Activated CD4-positive, alpha-beta T cell treated with anti-CD3 and anti-CD28 coated beads, Interleukin-2, Interleukin-6, amounts not matched to agents 100 ng/mL and 50 ng/mL, durations not matched to agents 16 hours and 8 hours (primary cell): Measurements from ENCODE around the gene DYSF.

Source experiments
- DNase-seq: peaks from one replicate; pipeline ENCODE4 v3.0.0-alpha.2; 2020

DYSF gene

DNA sequence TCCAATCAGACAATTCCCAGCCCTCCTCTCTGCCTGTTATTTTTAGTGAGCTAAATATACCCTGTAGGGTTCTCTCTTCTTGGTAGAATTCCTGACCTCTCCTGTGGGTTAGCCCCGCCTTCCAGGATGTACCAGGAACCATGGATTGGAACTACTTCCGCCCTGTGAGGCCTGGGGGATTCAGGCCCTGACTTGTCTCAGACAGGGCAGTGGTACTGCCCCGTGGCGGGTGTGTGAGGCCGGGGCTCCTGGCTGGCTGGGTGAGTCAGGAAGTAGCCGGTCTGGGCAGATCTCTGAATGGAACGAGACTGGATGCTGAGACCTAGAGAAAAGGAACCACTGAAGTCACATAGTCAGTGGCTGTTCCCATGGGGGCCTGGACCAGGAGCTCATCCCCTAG, 50.5 kb downstream of the DYSF start:
- no peak for DNase-seq

DNA sequence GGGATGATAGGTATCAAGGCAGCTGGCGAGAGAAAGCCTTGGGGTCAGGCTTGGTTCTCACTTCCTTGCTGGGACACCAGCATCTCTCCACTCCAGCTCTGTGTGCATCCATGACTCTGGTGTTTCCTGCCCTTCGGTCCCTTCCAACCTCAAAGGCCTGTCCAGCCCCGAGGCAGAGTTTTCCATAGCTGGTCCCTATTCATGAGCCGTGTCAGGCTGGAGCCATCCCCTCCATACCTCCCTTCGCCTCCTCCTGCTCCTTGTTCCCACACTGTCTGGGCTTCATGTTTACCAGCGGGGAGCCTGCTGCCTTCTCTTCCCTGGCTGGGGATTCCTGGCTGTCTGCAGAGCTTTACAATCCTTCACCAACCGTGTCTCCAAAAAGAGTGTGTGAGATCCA, 51.2 kb downstream of the DYSF start:
- no peak for DNase-seq

DNA sequence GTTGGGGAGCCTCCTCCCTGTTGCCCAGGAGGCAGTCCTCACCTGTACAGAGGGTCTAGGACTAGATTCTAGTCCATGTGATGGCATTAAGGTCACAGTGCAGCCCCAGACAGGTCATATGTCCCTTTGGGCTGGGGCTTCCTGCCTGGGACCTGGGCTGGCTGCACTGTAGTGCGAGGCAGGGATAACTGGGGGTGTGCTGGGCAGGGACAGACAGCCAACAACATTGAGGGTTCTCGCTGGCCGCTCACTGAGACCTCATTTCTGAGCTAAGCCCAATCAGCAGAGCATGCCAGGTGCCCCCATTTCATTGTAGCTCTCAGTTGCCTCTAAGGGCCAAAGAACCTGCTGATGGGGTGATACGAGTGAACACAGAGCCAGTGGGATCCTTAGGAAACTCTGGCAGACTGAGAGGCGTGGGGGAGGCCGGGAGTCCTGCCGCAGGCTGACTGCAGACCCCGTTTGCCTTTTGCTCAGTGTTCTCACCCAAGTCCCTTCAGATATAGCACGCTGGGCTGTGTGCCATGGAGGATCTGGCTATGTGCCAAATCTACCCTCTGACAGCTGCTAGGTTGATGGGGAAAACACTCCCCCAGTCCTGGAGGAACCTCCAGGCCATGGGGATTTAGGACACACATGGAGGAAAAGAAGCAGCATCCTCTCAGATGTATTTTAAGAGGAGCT, 51.9 kb downstream of the DYSF start:
- no peak for DNase-seq

DNA sequence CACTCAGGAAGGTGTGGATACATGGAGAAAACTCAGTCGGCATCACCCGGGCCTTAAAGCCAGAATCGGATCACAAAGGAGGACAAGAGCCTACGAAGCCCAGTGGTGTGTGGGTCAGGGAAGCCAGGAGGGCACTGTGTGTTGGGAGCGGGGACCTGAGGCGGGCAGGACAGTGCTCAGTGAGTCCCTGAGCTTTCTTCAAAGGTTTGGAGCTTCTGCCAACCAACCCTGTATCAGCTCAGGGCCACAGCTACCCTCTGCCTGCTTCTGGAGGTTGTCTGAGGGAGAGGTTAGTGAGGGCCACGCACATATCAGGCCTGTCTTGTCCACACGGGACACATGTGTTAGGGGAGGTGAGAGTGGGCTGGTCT, 52.4 kb downstream of the DYSF start:
- DNase-seq = no peak

DNA sequence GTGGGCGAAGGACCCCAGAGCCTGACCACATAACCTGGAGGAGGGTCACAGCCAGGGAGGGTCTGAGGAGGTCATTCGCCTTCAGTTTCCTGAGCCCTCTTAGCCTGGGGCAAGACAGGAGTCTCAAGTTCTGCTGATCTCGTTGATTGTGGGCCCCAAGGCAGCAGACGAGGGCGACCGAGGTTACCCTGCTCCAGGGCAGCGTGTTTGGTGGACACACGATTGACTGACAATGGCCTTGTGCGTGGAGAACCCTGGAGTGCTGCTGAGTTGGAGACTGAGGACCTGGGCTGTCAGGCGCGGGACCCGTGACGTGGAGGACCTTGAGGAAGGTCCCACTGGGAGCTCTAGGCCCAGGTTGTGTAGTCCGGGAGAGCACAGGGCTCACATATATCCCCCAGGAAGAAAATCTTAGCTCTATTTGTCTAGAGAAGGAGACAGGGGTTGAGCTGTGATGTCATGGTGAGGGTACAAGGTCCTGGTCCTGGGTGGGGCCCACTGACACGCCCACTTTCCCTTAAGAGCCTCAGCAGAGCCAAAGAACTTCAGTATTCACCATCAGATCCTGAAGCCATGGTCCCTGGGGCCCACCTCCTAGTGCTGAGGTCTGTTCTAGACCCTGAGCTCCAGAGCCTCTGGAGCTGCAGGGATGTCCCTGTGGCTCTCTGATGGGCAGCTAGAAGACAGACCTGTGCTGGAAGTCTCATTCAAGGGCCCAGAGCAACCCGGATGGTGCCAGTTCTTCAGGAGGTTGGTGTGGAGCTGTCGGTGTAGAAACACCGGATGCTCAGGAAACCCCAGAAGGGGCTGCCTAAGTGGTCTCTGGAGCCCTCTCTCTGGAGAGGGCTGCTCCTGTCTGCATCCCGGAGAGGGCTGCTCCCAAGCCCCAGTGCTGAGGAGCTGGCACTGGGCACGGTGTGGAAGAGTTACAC, 53.1 kb downstream of the DYSF start:
- no peak for DNase-seq

DNA sequence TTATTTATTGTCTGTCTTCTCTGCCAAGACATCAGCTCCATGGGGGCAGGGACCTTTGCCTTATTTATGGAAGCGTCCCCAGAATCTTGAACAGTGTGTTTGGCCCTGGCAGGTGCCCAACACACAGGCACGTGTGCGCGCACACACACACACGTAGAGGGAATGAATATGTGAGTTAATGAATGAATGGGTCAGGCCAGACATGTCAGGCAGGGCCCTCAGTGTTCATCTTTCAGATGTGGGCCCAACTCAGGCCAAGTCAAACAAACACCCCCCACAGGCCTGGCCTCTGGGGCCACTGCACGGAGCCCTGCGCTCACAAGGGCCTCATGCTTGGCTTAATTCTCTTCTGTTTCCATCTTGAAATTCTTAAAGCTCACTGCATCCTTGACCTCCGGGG, 54.1 kb downstream of the DYSF start:
- no peak for DNase-seq

DNA sequence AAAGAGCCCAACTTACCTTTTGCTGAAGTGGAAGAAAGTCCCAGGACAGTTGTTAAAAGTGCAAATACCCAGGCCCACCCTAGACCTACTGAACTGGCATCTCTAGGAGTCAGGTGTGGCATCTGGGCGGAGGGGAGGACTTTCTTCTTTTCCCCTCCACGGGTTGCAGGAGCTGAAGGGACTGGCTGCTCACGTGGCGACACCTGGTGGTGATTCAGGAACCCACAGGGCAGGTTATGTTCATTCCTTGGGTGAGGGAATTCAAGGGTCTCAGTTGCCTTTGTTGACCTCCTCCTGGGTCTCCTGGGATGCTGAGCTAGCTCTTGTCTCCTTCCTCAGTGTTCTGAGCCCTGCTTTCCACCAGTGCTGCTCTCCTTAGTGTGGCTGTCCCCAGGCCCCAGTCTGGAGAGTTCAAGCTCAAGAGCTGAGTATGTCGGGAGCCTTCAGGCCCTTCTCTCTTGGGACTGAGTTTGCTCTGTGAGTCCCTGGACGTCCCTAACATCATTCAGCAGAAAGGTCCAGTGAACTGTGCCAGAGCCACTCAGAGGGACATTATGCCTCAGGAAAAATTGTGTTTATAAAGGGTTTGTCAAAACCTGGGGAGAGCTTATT, 56.9 kb downstream of the DYSF start:
- peak; percentile 71 for DNase-seq

DNA sequence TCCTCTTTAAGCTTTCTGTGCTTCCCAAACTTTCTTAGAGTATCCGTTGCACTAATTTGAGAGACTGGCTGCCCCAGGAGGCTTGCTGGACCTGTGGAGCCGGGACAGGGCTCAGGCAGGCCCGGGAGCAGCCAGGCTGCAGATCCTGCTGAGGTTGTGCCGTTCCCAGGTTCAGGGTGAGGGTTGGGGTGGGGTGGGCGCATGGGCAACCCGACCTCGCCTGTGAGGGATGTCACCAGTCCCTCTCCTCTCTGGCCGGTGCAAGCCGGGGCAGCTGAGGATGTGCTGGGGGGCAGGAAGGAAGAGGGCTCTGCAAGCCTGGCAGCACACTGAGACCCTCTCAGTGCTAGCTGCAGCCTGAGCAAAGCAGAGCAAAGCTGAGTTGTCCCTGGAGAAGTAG, 57.6 kb downstream of the DYSF start:
- DNase-seq = no peak

DNA sequence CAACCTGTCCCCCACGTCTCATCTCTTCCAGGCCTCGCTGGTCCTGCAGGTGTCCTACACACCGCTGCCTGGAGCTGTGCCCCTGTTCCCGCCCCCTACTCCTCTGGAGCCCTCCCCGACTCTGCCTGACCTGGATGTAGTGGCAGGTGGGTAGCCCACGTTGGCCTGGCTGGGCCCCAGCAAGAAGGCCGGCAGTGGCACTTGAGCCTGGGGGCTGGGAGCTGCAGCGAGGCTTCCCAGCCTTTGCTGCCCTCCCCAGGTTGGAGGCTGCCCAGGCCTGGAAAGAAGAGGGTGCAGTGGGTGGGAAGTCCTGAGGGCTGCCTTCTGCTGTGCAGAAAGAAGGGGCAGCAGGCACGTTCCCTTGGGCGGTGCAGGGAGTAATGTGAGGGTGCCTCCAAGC, 58.4 kb downstream of the DYSF start:
- no peak for DNase-seq

DNA sequence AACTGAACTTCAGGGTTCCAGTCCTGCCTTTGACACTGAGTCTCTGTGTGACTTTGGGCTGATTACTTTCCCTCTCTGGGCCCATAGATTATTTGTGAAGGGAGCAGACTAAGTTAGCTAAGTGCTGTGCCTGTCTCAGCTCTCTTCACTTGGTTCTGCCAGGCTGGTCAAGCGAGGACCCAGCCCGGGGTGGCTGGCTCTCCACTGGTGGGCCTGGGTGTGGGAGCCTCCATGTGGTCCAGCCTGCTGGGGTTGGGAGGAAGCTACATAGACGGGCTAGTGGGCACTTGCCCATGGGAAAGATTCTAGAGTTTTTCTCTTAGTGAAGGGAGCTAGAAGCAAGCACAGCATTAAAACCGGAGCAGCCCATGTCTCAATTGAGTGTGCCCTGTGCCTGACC, 59.0 kb downstream of the DYSF start:
- DNase-seq = no peak

DNA sequence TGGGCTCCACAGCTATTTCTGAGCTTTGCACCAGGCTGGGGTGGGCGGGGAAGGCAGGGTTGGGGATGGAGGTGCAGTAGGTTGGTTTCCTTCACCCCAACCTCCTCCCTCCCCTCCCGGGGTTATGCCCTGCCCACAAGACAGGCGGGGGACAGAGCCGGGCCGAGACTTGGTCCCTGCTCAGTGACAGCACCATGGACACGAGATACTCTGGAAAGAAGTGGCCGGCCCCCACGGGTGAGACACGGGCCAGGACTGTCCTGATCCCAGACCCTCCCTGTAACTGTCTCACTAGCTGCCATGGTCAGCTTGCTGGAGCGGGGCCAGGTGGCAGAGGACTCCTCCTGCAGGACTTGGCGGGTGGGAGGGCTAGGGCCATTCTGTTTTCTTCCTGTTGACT, 59.7 kb downstream of the DYSF start:
- DNase-seq = no peak

DNA sequence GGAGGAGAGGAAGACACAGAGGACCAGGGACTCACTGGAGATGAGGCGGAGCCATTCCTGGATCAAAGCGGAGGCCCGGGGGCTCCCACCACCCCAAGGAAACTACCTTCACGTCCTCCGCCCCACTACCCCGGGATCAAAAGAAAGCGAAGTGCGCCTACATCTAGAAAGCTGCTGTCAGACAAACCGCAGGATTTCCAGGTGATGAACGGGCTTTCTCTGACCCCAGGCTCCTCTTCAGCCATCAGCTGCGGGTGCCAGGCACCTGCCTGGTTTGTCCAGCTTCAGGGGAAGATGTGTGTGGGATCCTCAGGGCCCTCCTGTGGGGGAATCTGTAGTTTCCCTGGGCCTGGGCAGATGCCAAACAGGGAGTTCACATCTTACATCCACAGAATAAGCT, 60.4 kb downstream of the DYSF start:
- DNase-seq = no peak

DNA sequence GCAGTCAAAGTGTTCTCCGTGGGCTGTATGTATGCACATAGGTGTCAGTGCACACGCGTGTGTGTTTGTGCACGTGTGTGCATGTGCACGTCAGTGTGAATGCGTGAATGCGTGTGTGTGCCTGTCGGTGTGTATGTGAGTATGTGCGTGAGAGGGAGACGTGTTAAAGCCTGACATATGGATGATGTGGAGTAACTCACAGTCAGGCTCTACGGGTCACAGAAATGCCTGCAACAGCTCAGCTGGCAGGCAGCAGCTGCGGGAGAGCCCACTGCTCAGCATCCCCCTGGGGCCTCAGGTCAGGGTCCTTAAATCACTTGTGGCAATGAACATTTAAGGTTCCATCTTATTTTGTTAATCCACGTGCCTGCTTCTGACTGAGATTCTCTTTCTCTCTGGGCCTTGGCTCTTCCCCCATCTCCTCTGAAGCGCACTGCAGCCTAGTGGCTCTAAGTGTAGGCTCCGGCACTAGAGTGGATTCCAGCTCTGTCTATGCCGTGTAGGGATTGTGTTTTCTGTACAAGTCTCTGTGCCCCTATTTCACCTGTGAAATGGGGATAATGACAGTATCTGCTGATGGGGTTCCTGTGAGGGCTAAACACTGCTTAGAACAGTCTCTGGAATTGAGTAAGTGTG, 63.0 kb downstream of the DYSF start:
- no peak for DNase-seq

DNA sequence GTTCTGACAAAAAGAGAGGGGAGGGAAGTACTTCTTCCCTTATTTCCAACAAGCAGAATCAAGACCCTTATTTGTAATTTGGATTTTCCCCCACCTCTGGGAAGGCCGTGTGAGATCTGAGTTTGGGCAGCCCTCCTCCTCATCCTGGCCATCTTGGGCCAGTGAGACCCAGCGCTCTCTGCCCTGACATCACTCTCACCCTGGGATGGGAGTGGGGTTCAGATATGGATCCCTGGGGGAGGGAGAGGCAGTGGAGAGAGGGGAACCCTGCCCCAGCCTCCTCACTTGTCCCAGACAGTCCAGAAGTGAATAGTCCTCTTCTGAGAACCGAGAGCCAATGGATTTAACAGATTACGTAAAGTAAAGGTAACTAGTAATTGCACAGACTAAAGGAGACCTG, 64.5 kb downstream of the DYSF start:
- no peak for DNase-seq

DNA sequence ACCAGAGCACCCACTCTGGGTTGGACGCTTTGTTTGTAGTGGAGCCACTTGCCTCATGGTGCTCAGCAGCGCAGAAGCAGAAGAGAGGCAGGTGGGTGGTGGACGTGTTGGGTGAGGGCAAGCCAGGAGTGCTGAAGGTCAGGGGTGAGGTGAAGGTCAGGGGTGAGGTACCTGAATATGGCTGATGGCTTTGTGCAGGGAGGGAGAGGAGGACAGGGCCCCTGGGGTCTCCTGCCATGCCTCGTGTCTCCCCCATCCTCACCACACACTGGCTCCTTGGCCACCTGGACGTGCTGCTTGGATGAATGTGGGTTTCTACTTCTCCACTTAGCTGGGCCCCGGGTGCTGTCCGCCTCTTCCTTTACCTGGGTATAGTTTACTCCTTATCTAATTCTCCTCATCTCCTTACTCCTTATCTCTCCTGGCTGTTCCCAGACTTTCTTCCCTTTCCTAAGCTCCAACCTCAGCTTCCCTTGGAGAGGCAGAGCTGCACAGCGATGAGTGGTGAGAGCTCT, 68.1 kb downstream of the DYSF start:
- DNase-seq = no peak

DNA sequence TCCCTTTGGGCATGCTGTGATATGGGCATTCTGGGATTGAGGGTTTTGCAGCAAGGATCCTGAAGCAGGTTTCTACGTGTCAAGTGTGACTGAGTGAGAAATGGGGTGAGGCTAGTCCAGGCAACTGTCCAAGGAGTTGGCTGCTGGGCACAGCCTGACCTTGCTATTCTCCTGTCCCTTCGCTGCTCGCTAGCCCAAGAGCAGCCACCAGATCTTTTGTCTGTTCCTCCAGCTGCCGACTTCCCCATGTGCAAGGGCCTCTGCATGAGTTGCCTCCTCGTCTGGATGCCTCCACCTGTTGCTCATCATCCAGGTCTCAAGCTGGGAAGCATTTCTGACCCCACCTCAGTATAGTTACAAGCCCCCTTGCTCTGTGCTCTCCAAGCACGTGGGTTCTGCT, 71.1 kb downstream of the DYSF start:
- no peak for DNase-seq

DNA sequence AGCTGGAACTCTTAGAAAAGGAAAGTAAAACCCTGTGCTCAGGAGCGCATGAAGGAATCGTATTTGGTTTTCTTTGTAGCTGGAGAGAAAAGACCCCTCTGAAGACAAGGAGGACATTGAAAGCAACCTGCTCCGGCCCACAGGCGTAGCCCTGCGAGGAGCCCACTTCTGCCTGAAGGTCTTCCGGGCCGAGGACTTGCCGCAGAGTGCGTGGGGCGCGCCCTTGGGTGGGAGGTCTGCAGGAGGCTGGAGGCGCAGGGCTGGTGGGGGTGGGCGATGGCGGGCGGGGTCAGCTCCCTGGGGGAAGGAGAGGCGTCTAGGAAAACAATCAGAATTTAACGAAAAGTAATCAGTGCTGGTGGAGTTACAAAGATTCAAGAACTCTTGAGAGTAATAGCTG, 72.8 kb downstream of the DYSF start:
- no peak for DNase-seq

DNA sequence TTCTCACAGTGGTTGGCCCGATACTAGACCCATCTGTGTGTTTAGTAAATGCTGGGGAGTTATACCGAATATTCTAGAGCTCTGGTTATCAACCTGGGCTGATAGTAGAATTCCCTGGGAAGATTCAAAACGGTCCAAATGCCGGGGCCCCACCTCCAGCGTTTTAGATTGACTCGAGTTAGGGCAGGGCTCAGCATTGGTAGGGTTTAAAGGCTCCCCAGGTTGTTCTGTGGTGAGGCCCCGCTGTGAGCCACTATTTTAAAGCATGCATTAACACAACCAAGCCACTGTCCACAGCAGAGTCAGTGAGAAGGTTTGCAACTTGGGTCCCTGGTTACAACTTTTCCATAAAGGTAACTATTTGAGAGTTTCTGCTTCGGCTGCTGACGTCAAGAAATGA, 73.6 kb downstream of the DYSF start:
- no peak for DNase-seq

DNA sequence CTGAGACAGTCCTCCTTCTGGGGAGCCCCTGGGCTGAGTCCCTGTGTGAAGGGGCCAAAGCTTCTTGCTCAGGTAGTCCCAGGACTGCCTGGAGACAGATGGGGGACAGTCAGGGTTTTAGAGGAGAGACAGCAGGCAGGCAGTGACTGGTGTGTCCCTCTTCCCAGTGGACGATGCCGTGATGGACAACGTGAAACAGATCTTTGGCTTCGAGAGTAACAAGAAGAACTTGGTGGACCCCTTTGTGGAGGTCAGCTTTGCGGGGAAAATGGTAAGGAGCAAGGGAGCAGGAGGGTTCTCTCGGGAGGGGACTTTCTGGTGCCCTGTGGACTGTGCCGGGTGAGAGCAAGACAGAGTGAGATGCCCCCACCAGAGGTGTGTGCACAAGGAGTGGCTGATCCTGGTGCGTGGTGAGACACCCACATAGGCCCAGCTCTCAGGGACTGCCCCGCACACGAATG, 74.8 kb downstream of the DYSF start:
- DNase-seq = no peak

DNA sequence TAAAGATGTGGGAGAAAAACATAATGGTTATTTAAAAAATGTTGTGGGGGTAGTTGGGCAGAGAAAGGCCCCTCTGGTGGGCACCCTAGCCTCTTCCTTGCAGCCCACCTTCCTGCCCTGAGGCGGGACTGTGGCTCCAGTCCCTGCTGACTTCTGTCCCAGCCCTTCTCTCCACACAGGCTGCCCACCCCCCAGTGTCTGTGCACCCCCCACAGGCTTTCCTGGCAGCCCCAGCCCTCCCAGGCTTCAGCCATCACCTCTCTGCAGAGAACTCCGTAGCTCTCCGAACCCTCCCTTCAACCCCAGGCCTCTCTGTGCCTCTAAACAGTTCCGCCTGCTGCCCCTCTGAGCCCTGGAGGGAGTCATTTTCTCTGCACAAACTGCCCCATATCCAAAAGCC, 75.4 kb downstream of the DYSF start:
- DNase-seq = no peak

DNA sequence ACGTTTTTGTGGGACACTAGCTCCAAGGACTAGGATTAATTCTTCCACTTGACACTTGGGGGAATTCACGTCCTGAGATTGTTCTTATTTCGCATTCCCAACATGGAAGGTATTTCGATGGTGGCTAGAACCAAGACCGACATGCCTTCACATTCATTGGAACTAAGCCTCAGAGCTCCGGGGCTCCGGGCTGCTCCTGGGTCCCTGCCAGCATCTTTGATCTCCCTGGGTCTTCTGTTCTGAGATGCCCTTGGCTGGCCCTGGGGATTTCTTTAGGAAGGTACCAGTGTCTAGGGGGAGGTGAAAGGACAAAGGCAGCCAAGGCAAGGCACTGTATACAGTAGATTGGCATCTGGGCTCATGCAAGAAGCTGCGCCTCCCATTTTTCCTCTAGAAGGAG, 76.8 kb downstream of the DYSF start:
- DNase-seq = no peak

DNA sequence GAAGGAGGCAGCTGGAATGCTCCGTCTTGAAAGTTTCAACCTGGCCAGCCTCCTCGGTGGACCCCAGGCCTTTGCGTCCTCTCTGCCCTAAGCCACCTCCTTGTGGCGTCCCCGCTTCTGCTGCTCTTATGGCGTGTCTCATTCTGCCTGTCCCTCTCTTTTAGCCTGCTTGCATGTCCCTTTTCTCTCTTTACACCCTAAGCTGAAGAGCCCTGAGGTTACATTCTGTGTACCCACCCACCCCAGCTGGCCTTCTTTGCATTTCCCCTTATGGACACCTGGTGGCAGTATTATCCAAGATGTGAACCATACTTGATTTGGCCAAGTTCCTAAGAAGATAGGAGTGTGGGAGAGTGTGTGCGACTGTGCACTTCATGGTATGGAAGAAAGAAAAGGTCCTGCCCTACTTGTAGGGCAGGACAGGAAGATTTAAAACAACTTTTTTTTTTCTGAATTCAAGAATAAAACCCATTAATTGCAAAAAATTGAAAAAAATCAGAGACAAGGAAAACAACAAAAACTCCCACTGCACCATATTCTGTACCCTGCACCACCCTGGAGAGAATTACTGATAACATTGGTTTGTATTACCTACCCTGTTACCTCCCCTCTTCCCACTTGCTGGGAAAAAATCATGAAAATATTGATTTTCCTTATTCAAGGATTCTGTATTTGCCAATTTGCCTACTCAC, 77.4 kb downstream of the DYSF start:
- peak; percentile 53 for DNase-seq
